Neural progenitor cell (in vitro differentiated cells): ENCODE results near the gene LIPG. TPM values are rescaled to one million over a fixed set of nuclear protein-coding genes. Genes with fewer than 3 reads are reported as not detected.

Source experiments
- DNase-seq: peaks from one replicate; pipeline ENCODE4 v3.0.0-alpha.2; 2016; ENCODE audit warnings: low spot score
- H2AFZ ChIP-seq: fragments of 200-600 bp; sonication (generic); replicated peaks from 2 replicates; pipeline ENCODE4 v1.6.1; 2016; ENCODE audit warnings: antibody characterized with exemption
- H3F3A ChIP-seq: fragments of 200-600 bp; sonication (generic); 2 replicates; pipeline ENCODE4 v1.6.1; 2016; ENCODE audit warnings: antibody characterized with exemption, low read depth
- H3K27ac ChIP-seq: fragments of 200-600 bp; sonication (generic); 2 replicates; pipeline ENCODE4 v1.5.1; 2016; ENCODE audit warnings: mild to moderate bottlenecking
- H3K27me3 ChIP-seq: fragments of 200-600 bp; sonication (generic); 2 replicates; pipeline ENCODE4 v1.6.1; 2016; ENCODE audit warnings: mild to moderate bottlenecking, moderate library complexity
- H3K36me3 ChIP-seq: fragments of 200-600 bp; sonication (generic); 2 replicates; pipeline ENCODE4 v1.5.1; 2016
- H3K4me1 ChIP-seq: fragments of 200-600 bp; sonication (generic); 2 replicates; pipeline ENCODE4 v1.6.1; 2016; ENCODE audit warnings: mixed run types
- H3K4me2 ChIP-seq: fragments of 200-600 bp; sonication (generic); 2 replicates; pipeline ENCODE4 v1.6.1; 2016
- H3K4me3 ChIP-seq: fragments of 200-600 bp; sonication (generic); 2 replicates; pipeline ENCODE4 v1.5.1; 2016
- H3K79me2 ChIP-seq: fragments of 200-600 bp; sonication (generic); 2 replicates; pipeline ENCODE4 v1.6.1; 2016; ENCODE audit warnings: low read depth
- H3K9ac ChIP-seq: fragments of 200-600 bp; sonication (generic); 2 replicates; pipeline ENCODE4 v1.6.1; 2016
- H3K9me3 ChIP-seq: fragments of 200-600 bp; sonication (generic); 2 replicates; pipeline ENCODE4 v1.5.1; 2016; ENCODE audit warnings: low read depth
- H4K20me1 ChIP-seq: fragments of 200-600 bp; sonication (generic); 2 replicates; pipeline ENCODE4 v1.6.1; 2016; ENCODE audit warnings: low read depth
- H3K27ac Mint-ChIP-seq: 3 replicates; pipeline ENCODE4 v1.8.0; 2021; ENCODE audit warnings: mixed read lengths
- H3K27me3 Mint-ChIP-seq: 2 replicates; pipeline ENCODE4 v1.8.0; 2022; ENCODE audit warnings: low read depth, mild to moderate bottlenecking, inconsistent platforms, moderate library complexity, mixed read lengths; ENCODE audit not compliant: insufficient read depth
- H3K36me3 Mint-ChIP-seq: 3 replicates; pipeline ENCODE4 v1.8.0; 2021; ENCODE audit warnings: mixed read lengths
- H3K4me1 Mint-ChIP-seq: 3 replicates; pipeline ENCODE4 v1.8.0; 2021; ENCODE audit warnings: mixed read lengths
- H3K4me3 Mint-ChIP-seq: 3 replicates; pipeline ENCODE4 v1.8.0; 2021; ENCODE audit warnings: mild to moderate bottlenecking, moderate library complexity, mixed read lengths
- H3K9me3 Mint-ChIP-seq: 3 replicates; pipeline ENCODE4 v1.8.0; 2020; ENCODE audit warnings: mixed read lengths
- EZH2 ChIP-seq: fragments of 200-600 bp; sonication (generic); IDR thresholded peaks from 2 replicates; pipeline ENCODE4 v1.6.1; 2017; ENCODE audit warnings: antibody characterized with exemption, mild to moderate bottlenecking, moderate library complexity
- EZH2phosphoT487 ChIP-seq: fragments of 200-600 bp; sonication (generic); IDR thresholded peaks from 2 replicates; pipeline ENCODE4 v1.6.1; 2017; ENCODE audit warnings: antibody characterized with exemption
- total RNA-seq: library from RNA; depleted of rRNA; stranded (reverse); fragments of >200 nt; gene quantifications from 2 replicates; pipeline ENCODE4 v1.2.3, GENCODE V29; 2015; ENCODE audit warnings: low replicate concordance
- TF ChIP-seq, protein P1 (sequence below): fragments of 200-600 bp; sonication (generic); IDR thresholded peaks from 2 replicates; pipeline ENCODE4 v1.5.1; 2017; ENCODE audit warnings: antibody characterized with exemption, mild to moderate bottlenecking

Gene LIPG
- total RNA-seq, 1 donor from 2014 or later: 3.7 TPM

DNA sequence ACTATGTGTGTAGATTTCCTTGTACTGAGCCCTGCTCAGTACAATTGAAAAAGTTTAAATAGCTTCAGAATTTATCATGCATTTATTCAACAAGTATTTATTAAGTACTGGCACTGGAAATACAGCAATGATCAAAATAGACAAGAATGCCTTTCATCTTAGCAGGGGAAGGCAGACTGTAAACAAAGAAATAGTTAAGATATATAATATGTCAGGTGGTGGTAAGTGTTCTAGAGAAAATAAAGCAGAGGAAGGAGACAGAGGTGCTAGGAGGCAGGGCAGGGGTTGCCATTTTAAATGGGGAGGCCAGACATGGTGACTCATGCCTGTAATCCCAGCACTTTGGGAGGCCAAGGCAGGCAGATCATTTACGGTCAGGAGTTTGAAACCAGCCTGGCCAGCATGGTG is 13.6 kb upstream of the LIPG start:
- no peak overlapping the region for H3K4me3 ChIP-seq
- H3K4me2 ChIP-seq: no peak overlapping the region
- Mint-ChIP-seq H3K27ac (peak overlapping the region; percentile 30), H3K4me3 (no peak overlapping the region), H3K9me3 (peaks cover 17% of the 10 kb centered on the region), H3K36me3 (no peaks in the 10 kb centered on the region), H3K4me1 (peaks cover 15% of the 10 kb centered on the region), H3K27me3 (peaks cover 8% of the 10 kb centered on the region)
- H4K20me1 ChIP-seq: no peaks in the 10 kb centered on the region
- DNase-seq: no peak
- no peak overlapping the region for H2AFZ ChIP-seq
- no peaks in the 10 kb centered on the region for H3K9me3 ChIP-seq
- no peaks in the 10 kb centered on the region for H3K36me3 ChIP-seq
- no peaks in the 10 kb centered on the region for H3K79me2 ChIP-seq
- no peaks in the 10 kb centered on the region for H3K27me3 ChIP-seq
- peaks cover 9% of the 10 kb centered on the region for H3K4me1 ChIP-seq
- no peak for TF ChIP-seq EZH2
- TF ChIP-seq, protein P1, sequence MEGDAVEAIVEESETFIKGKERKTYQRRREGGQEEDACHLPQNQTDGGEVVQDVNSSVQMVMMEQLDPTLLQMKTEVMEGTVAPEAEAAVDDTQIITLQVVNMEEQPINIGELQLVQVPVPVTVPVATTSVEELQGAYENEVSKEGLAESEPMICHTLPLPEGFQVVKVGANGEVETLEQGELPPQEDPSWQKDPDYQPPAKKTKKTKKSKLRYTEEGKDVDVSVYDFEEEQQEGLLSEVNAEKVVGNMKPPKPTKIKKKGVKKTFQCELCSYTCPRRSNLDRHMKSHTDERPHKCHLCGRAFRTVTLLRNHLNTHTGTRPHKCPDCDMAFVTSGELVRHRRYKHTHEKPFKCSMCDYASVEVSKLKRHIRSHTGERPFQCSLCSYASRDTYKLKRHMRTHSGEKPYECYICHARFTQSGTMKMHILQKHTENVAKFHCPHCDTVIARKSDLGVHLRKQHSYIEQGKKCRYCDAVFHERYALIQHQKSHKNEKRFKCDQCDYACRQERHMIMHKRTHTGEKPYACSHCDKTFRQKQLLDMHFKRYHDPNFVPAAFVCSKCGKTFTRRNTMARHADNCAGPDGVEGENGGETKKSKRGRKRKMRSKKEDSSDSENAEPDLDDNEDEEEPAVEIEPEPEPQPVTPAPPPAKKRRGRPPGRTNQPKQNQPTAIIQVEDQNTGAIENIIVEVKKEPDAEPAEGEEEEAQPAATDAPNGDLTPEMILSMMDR: no peak
- no peak for TF ChIP-seq EZH2phosphoT487
- no peaks in the 10 kb centered on the region for H3F3A ChIP-seq
- no peak overlapping the region for H3K9ac ChIP-seq
- H3K27ac ChIP-seq: no peak overlapping the region

DNA sequence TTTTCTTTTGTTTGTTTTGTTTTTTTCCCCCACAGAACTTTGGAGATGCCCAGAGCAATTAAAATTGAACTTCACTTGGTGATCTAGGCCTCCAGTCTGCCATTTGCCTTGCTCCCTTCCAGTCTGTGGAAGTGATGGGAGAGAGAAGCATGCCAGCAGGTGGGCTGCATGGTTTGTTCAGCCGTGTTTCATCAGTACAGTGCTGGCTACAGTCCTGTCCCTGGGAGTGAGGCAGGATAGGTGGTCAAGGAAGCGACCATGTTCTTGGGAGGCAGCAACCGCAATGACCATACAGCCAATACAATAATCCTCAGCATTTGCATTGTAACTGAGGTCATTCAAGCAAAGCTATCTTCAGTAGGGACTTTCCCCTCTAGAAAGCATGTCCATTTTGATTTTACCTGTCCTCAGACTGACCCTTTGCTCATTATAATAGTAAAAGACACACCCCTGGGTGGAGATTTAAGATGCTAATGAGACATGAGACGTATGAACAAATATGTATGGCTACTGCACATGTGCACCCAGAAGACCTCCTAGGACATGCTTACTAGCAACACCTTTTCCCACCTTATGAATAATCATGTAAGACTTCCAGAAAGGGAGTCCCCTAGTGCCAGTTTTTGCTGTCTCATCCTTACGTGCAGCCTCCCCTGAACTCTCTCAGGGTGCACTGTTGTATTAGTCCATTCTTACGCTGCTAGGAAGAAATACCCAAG is 11.1 kb upstream of the LIPG start:
- H3K4me3 ChIP-seq: no peak overlapping the region
- Mint-ChIP-seq H3K4me3 (no peak overlapping the region), H3K36me3 (peaks cover 2% of the 10 kb centered on the region), H3K27me3 (peaks cover 10% of the 10 kb centered on the region), H3K9me3 (peaks cover 28% of the 10 kb centered on the region), H3K27ac (no peak overlapping the region), H3K4me1 (peaks cover 15% of the 10 kb centered on the region)
- H3F3A ChIP-seq: no peaks in the 10 kb centered on the region
- H3K4me2 ChIP-seq: no peak overlapping the region
- DNase-seq: no peak
- H3K9me3 ChIP-seq: no peaks in the 10 kb centered on the region
- peaks cover 9% of the 10 kb centered on the region for H3K4me1 ChIP-seq
- H4K20me1 ChIP-seq: no peaks in the 10 kb centered on the region
- no peaks in the 10 kb centered on the region for H3K79me2 ChIP-seq
- no peak for TF ChIP-seq EZH2phosphoT487
- H3K36me3 ChIP-seq: no peaks in the 10 kb centered on the region
- H3K27me3 ChIP-seq: no peaks in the 10 kb centered on the region
- H3K9ac ChIP-seq: no peak overlapping the region
- H2AFZ ChIP-seq: no peak overlapping the region
- no peak overlapping the region for H3K27ac ChIP-seq

DNA sequence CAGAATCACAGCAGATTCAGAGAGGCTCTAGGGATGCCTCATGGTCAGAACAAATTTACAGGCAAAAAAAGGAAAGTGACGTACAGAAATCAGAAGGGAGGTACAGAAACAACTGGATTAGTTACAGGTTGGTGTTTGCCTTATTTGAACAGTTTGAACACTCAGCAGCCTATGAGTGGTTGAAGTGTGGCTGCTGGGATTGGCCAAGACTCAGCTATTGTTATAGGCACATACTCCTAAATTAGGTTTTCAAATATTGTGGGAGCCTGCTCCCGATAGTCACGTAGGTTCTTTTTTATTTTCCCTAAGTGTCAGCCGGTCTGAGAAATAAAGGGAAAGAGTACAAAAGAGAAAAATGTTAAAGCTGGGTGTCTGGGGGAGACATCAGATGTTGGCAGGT is 8.9 kb upstream of the LIPG start:
- H3K9me3 ChIP-seq: no peaks in the 10 kb centered on the region
- H2AFZ ChIP-seq: no peak overlapping the region
- H3K27ac Mint-ChIP-seq: no peak overlapping the region

More for the DNA sequence above, 8.9 kb upstream of the LIPG start:
- Histone ChIP-seq H3K4me3 (no peak overlapping the region), H3K36me3 (no peaks in the 10 kb centered on the region), H3K4me1 (no peaks in the 10 kb centered on the region), H3K79me2 (no peaks in the 10 kb centered on the region), H3K27ac (no peak overlapping the region), H3F3A (no peaks in the 10 kb centered on the region), H4K20me1 (no peaks in the 10 kb centered on the region), H3K4me2 (no peak overlapping the region), H3K27me3 (no peaks in the 10 kb centered on the region), H3K9ac (no peak overlapping the region)
- peaks cover 25% of the 10 kb centered on the region for H3K9me3 Mint-ChIP-seq
- H3K36me3 Mint-ChIP-seq: peaks cover 2% of the 10 kb centered on the region
- peaks cover 4% of the 10 kb centered on the region for H3K4me1 Mint-ChIP-seq
- no peak for DNase-seq
- H3K27me3 Mint-ChIP-seq: peaks cover 6% of the 10 kb centered on the region
- TF ChIP-seq EZH2phosphoT487 (no peak), EZH2 (no peak)
- TF ChIP-seq, protein P1: no peak
- no peak overlapping the region for H3K4me3 Mint-ChIP-seq
